Measurements from ENCODE around the gene DTWD1. TPM values are rescaled to one million over a fixed set of nuclear protein-coding genes. Genes with fewer than 3 reads are reported as not detected.

DTWD1 gene
- total and polyA plus RNA-seq, 10 of the 15 experiments (the other 5 are each of a cell fraction or from before 2014, with no cell fraction given), result 13.9 to 32.0 (median 19.3) TPM

GRCh38 chr15:49620658-49621368 lies at the start of gene DTWD1, which contains the start of gene FAM227B (continued):
- TF ChIP-seq PBX3 (IDR thresholded peaks at IDR 0.05; ENCODE audit: insufficient replicate concordance, low read depth, low read length) (peak; percentile 60), MTA2 (IDR thresholded peaks at IDR 0.05; ENCODE audit: low read depth) (peak; percentile 22; the same call in 1 of the 2 replicates), DPF2 (IDR thresholded peaks at IDR 0.05) (peak; percentile 75), E2F8 (IDR thresholded peaks at IDR 0.05; ENCODE audit: low read depth, partially characterized antibody) (no peak), BHLHE40 (IDR thresholded peaks at IDR 0.05; ENCODE audit: borderline replicate concordance in 1 of 2, low read depth in 2 of 2, low read length in 1 of 2) (peak; percentile 73 to 89; a peak in 3 of 4 replicates), EED (IDR thresholded peaks at IDR 0.05; ENCODE audit: low read depth) (peak; percentile 87), NFYB (IDR thresholded peaks at IDR 0.05; ENCODE audit: insufficient read depth, low read depth, low read length) (peak; percentile 65; the same call in 1 of the 2 replicates), GABPA (IDR thresholded peaks at IDR 0.05; ENCODE audit: low read depth) (peak; percentile 87), GATAD2B (conservative IDR thresholded peaks at IDR 0.05; ENCODE audit: low read depth) (peak; percentile 82), YY1 (IDR thresholded peaks at IDR 0.05; ENCODE audit: low read depth, low read length) (peak; percentile 90), LARP7 (IDR thresholded peaks at IDR 0.05) (peak; percentile 98), BCL11A (IDR thresholded peaks at IDR 0.05; ENCODE audit: low read depth, low read length) (peak; percentile 35; the same call in 1 of the 2 replicates), NR2C1 (IDR thresholded peaks at IDR 0.05) (0 out of 2 replicates have a peak, but pooled peaks have one; percentile 12), EP300 (IDR thresholded peaks at IDR 0.05; ENCODE audit: borderline replicate concordance in 1 of 2, control insufficient read depth in 1 of 2, low read depth in 2 of 2, low read length in 2 of 2) (peak in 1 of 2 experiments; percentile 66; a peak in 1 of 4 replicates), ETV6 (conservative IDR thresholded peaks at IDR 0.05 in 1 of 2, IDR thresholded peaks at IDR 0.05 in 1 of 2; ENCODE audit: borderline replicate concordance in 1 of 2, low read depth in 1 of 2) (peak in 1 of 2 experiments; percentile 47; a peak in 1 of 4 replicates), SIN3A (IDR thresholded peaks at IDR 0.05; ENCODE audit: low read depth, low read length) (peak; percentile 96)
- TF ChIP-seq, protein P1, sequence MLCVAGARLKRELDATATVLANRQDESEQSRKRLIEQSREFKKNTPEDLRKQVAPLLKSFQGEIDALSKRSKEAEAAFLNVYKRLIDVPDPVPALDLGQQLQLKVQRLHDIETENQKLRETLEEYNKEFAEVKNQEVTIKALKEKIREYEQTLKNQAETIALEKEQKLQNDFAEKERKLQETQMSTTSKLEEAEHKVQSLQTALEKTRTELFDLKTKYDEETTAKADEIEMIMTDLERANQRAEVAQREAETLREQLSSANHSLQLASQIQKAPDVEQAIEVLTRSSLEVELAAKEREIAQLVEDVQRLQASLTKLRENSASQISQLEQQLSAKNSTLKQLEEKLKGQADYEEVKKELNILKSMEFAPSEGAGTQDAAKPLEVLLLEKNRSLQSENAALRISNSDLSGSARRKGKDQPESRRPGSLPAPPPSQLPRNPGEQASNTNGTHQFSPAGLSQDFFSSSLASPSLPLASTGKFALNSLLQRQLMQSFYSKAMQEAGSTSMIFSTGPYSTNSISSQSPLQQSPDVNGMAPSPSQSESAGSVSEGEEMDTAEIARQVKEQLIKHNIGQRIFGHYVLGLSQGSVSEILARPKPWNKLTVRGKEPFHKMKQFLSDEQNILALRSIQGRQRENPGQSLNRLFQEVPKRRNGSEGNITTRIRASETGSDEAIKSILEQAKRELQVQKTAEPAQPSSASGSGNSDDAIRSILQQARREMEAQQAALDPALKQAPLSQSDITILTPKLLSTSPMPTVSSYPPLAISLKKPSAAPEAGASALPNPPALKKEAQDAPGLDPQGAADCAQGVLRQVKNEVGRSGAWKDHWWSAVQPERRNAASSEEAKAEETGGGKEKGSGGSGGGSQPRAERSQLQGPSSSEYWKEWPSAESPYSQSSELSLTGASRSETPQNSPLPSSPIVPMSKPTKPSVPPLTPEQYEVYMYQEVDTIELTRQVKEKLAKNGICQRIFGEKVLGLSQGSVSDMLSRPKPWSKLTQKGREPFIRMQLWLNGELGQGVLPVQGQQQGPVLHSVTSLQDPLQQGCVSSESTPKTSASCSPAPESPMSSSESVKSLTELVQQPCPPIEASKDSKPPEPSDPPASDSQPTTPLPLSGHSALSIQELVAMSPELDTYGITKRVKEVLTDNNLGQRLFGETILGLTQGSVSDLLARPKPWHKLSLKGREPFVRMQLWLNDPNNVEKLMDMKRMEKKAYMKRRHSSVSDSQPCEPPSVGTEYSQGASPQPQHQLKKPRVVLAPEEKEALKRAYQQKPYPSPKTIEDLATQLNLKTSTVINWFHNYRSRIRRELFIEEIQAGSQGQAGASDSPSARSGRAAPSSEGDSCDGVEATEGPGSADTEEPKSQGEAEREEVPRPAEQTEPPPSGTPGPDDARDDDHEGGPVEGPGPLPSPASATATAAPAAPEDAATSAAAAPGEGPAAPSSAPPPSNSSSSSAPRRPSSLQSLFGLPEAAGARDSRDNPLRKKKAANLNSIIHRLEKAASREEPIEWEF (IDR thresholded peaks at IDR 0.05; ENCODE audit: insufficient replicate concordance, low read depth, low read length), result no peak

Measured in GM12878 (cell line).